NB4 (cell line): ENCODE data around the gene C1QTNF9.
A peak's percentile ranks its signal among the peaks of the same experiment; 100 is the strongest.

Experiments used
- DNase-seq: peaks from one replicate; pipeline ENCODE4 v3.0.0; 2010; ENCODE audit warnings: low read depth
- H3K4me3 ChIP-seq: one replicate; pipeline ENCODE4 v1.5.1; 2011; ENCODE audit warnings: mild to moderate bottlenecking, low read depth, low read length, moderate library complexity
- CTCF ChIP-seq: IDR thresholded peaks from one replicate; pipeline ENCODE4 v1.5.1; 2012; ENCODE audit warnings: low read depth, low read length
- MAX ChIP-seq: IDR thresholded peaks from 2 replicates; pipeline ENCODE4 v1.6.1; 2011; ENCODE audit warnings: low read depth, low read length
- MYC ChIP-seq: IDR thresholded peaks from 2 replicates; pipeline ENCODE4 v1.6.1; 2011; ENCODE audit warnings: low read depth, low read length
- POLR2A ChIP-seq: IDR thresholded peaks from 2 replicates; pipeline ENCODE4 v1.6.1; 2011; ENCODE audit warnings: mild to moderate bottlenecking; ENCODE audit not compliant: insufficient read length; ENCODE audit errors: extremely low read depth

C1QTNF9 gene

GRCh38 chr13:24338721-24339120 is 29.3 kb downstream of the C1QTNF9 start:
- no peak for DNase-seq
- H3K4me3 ChIP-seq: no peak overlapping the region
- TF ChIP-seq MYC (no peak), CTCF (no peak), MAX (no peak), POLR2A (no peak)

- no peak overlapping the region for H3K4me3 ChIP-seq
- DNase-seq: no peak
- TF ChIP-seq MAX (no peak), POLR2A (no peak), MYC (no peak), CTCF (no peak)
Measured at GRCh38 chr13:24339937-24340607, 30.7 kb downstream of the C1QTNF9 start.

- H3K4me3 ChIP-seq: no peak overlapping the region
- no peak for DNase-seq
- TF ChIP-seq POLR2A (no peak), MAX (no peak), CTCF (no peak), MYC (no peak)
Measured at GRCh38 chr13:24340608-24340955, 31.2 kb downstream of the C1QTNF9 start.

GRCh38 chr13:24341439-24341838 is 32.1 kb downstream of the C1QTNF9 start:
- DNase-seq: peak; percentile 22
- TF ChIP-seq CTCF (no peak), MYC (no peak), MAX (no peak), POLR2A (no peak)
- no peak overlapping the region for H3K4me3 ChIP-seq

GRCh38 chr13:24348385-24348784 is 39.0 kb downstream of the C1QTNF9 start:
- H3K4me3 ChIP-seq: no peak overlapping the region
- DNase-seq: no peak
- TF ChIP-seq POLR2A: no peak
- TF ChIP-seq MAX: no peak
- TF ChIP-seq MYC: no peak
- no peak for TF ChIP-seq CTCF
